Neutrophil (primary cell): ENCODE data around the gene TBC1D10A.
A peak's percentile ranks its signal among the peaks of the same experiment; 100 is the strongest.

ENCODE experiments used
- H3K27ac ChIP-seq: fragments of 200-600 bp; sonication (generic); 2 replicates; pipeline ENCODE4 v1.5.1; 2016; ENCODE audit warnings: mild to moderate bottlenecking, moderate library complexity
- H3K27me3 ChIP-seq: fragments of 200-600 bp; sonication (generic); 2 replicates; pipeline ENCODE4 v1.6.0; 2016; ENCODE audit warnings: mild to moderate bottlenecking
- H3K36me3 ChIP-seq: fragments of 200-600 bp; sonication (generic); 2 replicates; pipeline ENCODE4 v1.5.1; 2017
- H3K4me1 ChIP-seq, 2 experiments: fragments of 200-600 bp in 1 of 2; sonication (generic) in 1 of 2; 1 replicate in 1 of 2; 2 replicates in 1 of 2; pipeline versions ENCODE4 v1.5.1 to v1.6.1; 2013 to 2016; ENCODE audit warnings: low read depth in 1 of 2, low read length in 1 of 2, mild to moderate bottlenecking in 1 of 2, moderate library complexity in 1 of 2; ENCODE audit not compliant: control insufficient read depth in 1 of 2, insufficient read depth in 1 of 2
- H3K4me3 ChIP-seq, 2 experiments: fragments of 200-600 bp in 1 of 2; sonication (generic) in 1 of 2; 1 replicate in 1 of 2; 2 replicates in 1 of 2; pipeline ENCODE4 v1.5.1; 2013 to 2016; ENCODE audit warnings: low read depth in 1 of 2, low read length in 1 of 2, mild to moderate bottlenecking in 1 of 2, moderate library complexity in 1 of 2
- H3K9me3 ChIP-seq: fragments of 200-600 bp; sonication (generic); 2 replicates; pipeline ENCODE4 v1.5.1; 2016
- CTCF ChIP-seq: fragments of 200-600 bp; sonication (generic); IDR thresholded peaks from 2 replicates; pipeline ENCODE4 v1.5.1; 2016; ENCODE audit warnings: antibody characterized with exemption

Gene TBC1D10A

GRCh38 chr22:30306627-30307011, 20.1 kb downstream of the TBC1D10A start:
- Histone ChIP-seq H3K27me3 (no peaks in the 10 kb centered on the region), H3K36me3 (no peaks in the 10 kb centered on the region), H3K4me3 (no peak overlapping the region), H3K9me3 (no peaks in the 10 kb centered on the region), H3K4me1 (peaks cover 99 to 100% of the 10 kb centered on the region in 2 experiments), H3K27ac (peak overlapping the region; percentile 89)
- TF ChIP-seq CTCF = no peak

DNA sequence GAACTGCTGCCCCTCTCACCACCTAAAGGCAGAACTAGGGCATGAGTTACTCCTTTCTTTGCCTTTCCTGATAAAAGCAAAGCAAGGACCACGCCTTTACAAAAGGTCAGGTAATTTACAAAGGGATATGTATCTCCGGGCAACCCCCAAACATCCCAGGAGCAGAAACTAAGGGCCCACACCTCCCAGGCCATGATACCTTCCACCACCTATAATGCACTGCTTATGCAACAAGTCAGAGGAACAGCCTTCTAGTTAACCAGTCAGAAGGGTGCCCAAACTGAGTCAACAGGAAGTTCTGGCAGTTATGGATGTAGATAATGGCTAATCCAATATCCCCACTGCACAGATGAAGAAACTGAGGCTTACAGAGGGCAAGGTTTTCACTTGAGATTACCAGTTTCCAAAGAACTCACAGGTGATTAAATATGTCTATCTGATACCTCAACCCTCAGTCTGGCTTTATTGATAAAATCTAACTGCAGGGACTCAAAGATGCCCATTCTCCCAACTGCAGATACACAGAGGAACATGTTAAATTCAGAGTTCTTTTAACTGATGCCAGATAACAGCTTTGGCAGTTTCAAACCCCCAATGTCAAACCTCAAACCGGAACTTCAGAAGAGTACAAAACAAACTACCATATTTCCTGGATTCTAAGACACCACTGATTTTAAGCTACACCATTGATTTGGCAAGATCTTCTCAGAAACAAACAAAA, 20.7 kb downstream of the TBC1D10A start:
- Histone ChIP-seq H3K4me3 (peak overlapping the region in 1 of 2 experiments; percentile 41), H3K27ac (peak overlapping the region; percentile 89), H3K27me3 (no peaks in the 10 kb centered on the region), H3K9me3 (no peaks in the 10 kb centered on the region), H3K4me1 (peaks cover 99 to 100% of the 10 kb centered on the region in 2 experiments), H3K36me3 (no peaks in the 10 kb centered on the region)
- no peak for TF ChIP-seq CTCF

GRCh38 chr22:30305519-30305905, 21.2 kb downstream of the TBC1D10A start:
- Histone ChIP-seq H3K36me3 (no peaks in the 10 kb centered on the region), H3K4me1 (peaks cover 99 to 100% of the 10 kb centered on the region in 2 experiments), H3K27ac (peak overlapping the region; percentile 89), H3K9me3 (no peaks in the 10 kb centered on the region), H3K4me3 (peak overlapping the region in 1 of 2 experiments; percentile 41), H3K27me3 (no peaks in the 10 kb centered on the region)
- TF ChIP-seq CTCF = no peak

DNA sequence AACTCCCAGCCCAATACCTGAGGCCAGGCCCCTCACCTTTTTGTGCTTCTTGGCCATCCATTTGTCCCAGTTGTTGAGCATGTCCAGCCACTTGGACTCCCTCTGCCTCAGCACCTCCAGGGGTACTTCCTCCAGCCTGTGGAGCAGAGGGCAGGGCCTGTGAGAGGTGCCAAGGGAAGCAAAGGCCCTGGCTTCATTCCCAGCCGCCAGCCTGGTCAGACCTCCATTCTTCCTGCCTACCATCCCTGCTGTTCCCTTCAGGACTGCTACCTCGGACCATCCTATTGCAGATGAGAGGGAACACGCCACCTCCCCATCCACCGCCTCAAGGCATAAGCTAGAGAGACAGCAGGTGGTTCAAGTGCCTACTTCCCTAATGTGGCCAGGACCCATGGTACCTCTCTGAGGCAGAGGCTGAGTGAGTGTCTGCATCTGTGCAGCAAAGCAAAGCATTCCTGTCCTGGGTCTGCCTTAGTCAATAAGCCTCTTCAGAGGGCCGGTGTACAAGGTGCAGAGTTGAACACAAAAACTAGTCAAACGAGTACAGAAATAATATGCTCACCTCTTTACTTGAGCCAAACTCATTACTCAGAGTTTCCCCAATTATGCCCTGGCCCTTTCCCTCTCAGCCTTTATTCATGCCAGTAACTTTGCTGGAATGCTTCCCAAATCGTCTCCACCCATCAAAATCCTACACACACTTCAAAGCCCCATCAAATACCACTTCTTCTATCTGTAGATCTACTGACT, 22.1 kb downstream of the TBC1D10A start:
- Histone ChIP-seq H3K27ac (peak overlapping the region; percentile 89), H3K27me3 (no peaks in the 10 kb centered on the region), H3K9me3 (no peaks in the 10 kb centered on the region), H3K4me1 (peaks cover 93% of the 10 kb centered on the region in 2 experiments), H3K36me3 (no peaks in the 10 kb centered on the region), H3K4me3 (no peak overlapping the region)
- TF ChIP-seq CTCF = no peak

- H3K4me1 ChIP-seq = peaks cover 74% of the 10 kb centered on the region in 2 experiments
- H3K36me3 ChIP-seq = peaks cover 17% of the 10 kb centered on the region
- peak overlapping the region; percentile 89 for H3K27ac ChIP-seq
- H3K4me3 ChIP-seq = peak overlapping the region; percentile 37 to 41
- no peaks in the 10 kb centered on the region for H3K27me3 ChIP-seq
- no peaks in the 10 kb centered on the region for H3K9me3 ChIP-seq
- TF ChIP-seq CTCF = no peak
Observed at GRCh38 chr22:30302810-30303138, 24.0 kb downstream of the TBC1D10A start.
